Dendritic cell treated with granulocyte-macrophage colony-stimulating factor and Interleukin-4, amounts not matched to agents 40 ng/mL and 50 ng/mL, for 4 days (primary cell): ENCODE data around the gene POLR2J.
A peak's percentile ranks its signal among the peaks of the same experiment; 100 is the strongest.
"Not testable (repeated sequence)": the region's sequence is repeated elsewhere in the genome, so short reads cannot be mapped to it uniquely, and the experiment has no call there.

ENCODE experiments used
- H3K27ac Mint-ChIP-seq: one replicate; pipeline ENCODE4 v1.8.0; 2022; ENCODE audit warnings: mild to moderate bottlenecking, mixed read lengths
- H3K27me3 Mint-ChIP-seq: one replicate; pipeline ENCODE4 v1.8.0; 2022; ENCODE audit warnings: mild to moderate bottlenecking, mixed read lengths
- H3K36me3 Mint-ChIP-seq: one replicate; pipeline ENCODE4 v1.8.0; 2022; ENCODE audit warnings: low read depth, mixed read lengths
- H3K4me1 Mint-ChIP-seq: one replicate; pipeline ENCODE4 v1.8.0; 2022; ENCODE audit warnings: low read depth, mixed read lengths
- H3K4me3 Mint-ChIP-seq: one replicate; pipeline ENCODE4 v1.8.0; 2022; ENCODE audit warnings: mild to moderate bottlenecking, moderate library complexity, mixed read lengths
- H3K9me3 Mint-ChIP-seq: one replicate; pipeline ENCODE4 v1.8.0; 2022; ENCODE audit warnings: mixed read lengths
- intact Hi-C: fragments of 100-400 bp; cut with micrococcal nuclease; formaldehyde crosslinking; loops from one replicate; pipeline ENCODE4 v1.15.0; 2022

POLR2J gene

GRCh38 chr7:102479209-102479584 is 475 bp upstream of the POLR2J start:
- not testable (repeated sequence) for H3K4me3 Mint-ChIP-seq

GRCh38 chr7:102474736-102475435 is 3.8 kb downstream of the POLR2J start:
- H3K27me3 Mint-ChIP-seq, H3K27ac Mint-ChIP-seq, H3K4me3 Mint-ChIP-seq, H3K4me1 Mint-ChIP-seq, H3K9me3 Mint-ChIP-seq, intact Hi-C loops: not testable (repeated sequence)
- H3K36me3 Mint-ChIP-seq = peaks cover 33% of the 10 kb centered on the region

More at GRCh38 chr7:102479209-102479584, 475 bp upstream of the POLR2J start:
- H3K36me3 Mint-ChIP-seq, intact Hi-C loops, H3K27ac Mint-ChIP-seq, H3K9me3 Mint-ChIP-seq, H3K4me1 Mint-ChIP-seq, H3K27me3 Mint-ChIP-seq: not testable (repeated sequence)

GRCh38 chr7:102474116-102474515 is 4.6 kb downstream of the POLR2J start:
- intact Hi-C loops, H3K4me1 Mint-ChIP-seq, H3K4me3 Mint-ChIP-seq, H3K9me3 Mint-ChIP-seq, H3K27me3 Mint-ChIP-seq, H3K27ac Mint-ChIP-seq: not testable (repeated sequence)
- peaks cover 35% of the 10 kb centered on the region for H3K36me3 Mint-ChIP-seq

GRCh38 chr7:102473271-102473991 is 5.3 kb downstream of the POLR2J start:
- H3K4me3 Mint-ChIP-seq = no peak overlapping the region
- peaks cover 5% of the 10 kb centered on the region for H3K4me1 Mint-ChIP-seq
- peaks cover 42% of the 10 kb centered on the region for H3K36me3 Mint-ChIP-seq
- no peaks in the 10 kb centered on the region for H3K9me3 Mint-ChIP-seq
- intact Hi-C loops = no loop called here
- H3K27ac Mint-ChIP-seq = no peak overlapping the region
- H3K27me3 Mint-ChIP-seq = no peaks in the 10 kb centered on the region

- Mint-ChIP-seq H3K9me3 (no peaks in the 10 kb centered on the region), H3K27ac (no peak overlapping the region), H3K36me3 (peaks cover 53% of the 10 kb centered on the region), H3K27me3 (no peaks in the 10 kb centered on the region), H3K4me3 (no peak overlapping the region), H3K4me1 (peaks cover 5% of the 10 kb centered on the region)
- intact Hi-C loops = no loop called here
These were observed 6.3 kb downstream of the POLR2J start for GRCh38 chr7:102472126-102473041.

- H3K27ac Mint-ChIP-seq = peak overlapping the region; percentile 38
- no peaks in the 10 kb centered on the region for H3K27me3 Mint-ChIP-seq
- no peak overlapping the region for H3K4me3 Mint-ChIP-seq
- intact Hi-C loops = no loop called here
- H3K36me3 Mint-ChIP-seq = peaks cover 59% of the 10 kb centered on the region
- H3K9me3 Mint-ChIP-seq = no peaks in the 10 kb centered on the region
- peaks cover 5% of the 10 kb centered on the region for H3K4me1 Mint-ChIP-seq
These were observed 7.0 kb downstream of the POLR2J start for GRCh38 chr7:102471791-102472125.

- Mint-ChIP-seq H3K27ac (no peak overlapping the region), H3K4me3 (no peak overlapping the region), H3K36me3 (peaks cover 64% of the 10 kb centered on the region), H3K9me3 (no peaks in the 10 kb centered on the region), H3K27me3 (peaks cover 6% of the 10 kb centered on the region), H3K4me1 (peaks cover 16% of the 10 kb centered on the region)
- intact Hi-C loops = no loop called here
These were observed 8.5 kb downstream of the POLR2J start for GRCh38 chr7:102469972-102470825.

GRCh38 chr7:102469351-102469971 is 9.3 kb downstream of the POLR2J start:
- Mint-ChIP-seq H3K27me3 (peaks cover 6% of the 10 kb centered on the region), H3K36me3 (peaks cover 71% of the 10 kb centered on the region), H3K9me3 (no peaks in the 10 kb centered on the region), H3K27ac (no peak overlapping the region), H3K4me3 (no peak overlapping the region), H3K4me1 (peaks cover 18% of the 10 kb centered on the region)
- intact Hi-C loops = no loop called here

- Mint-ChIP-seq H3K27ac (no peak overlapping the region), H3K9me3 (no peaks in the 10 kb centered on the region), H3K36me3 (peaks cover 72% of the 10 kb centered on the region), H3K27me3 (peaks cover 6% of the 10 kb centered on the region), H3K4me1 (peaks cover 25% of the 10 kb centered on the region), H3K4me3 (no peak overlapping the region)
- intact Hi-C loops = no loop called here
These were observed 10.0 kb downstream of the POLR2J start for GRCh38 chr7:102468478-102469350.

- H3K36me3 Mint-ChIP-seq = peaks cover 63% of the 10 kb centered on the region
- peaks cover 28% of the 10 kb centered on the region for H3K4me1 Mint-ChIP-seq
- no peak overlapping the region for H3K27ac Mint-ChIP-seq
- peaks cover 6% of the 10 kb centered on the region for H3K27me3 Mint-ChIP-seq
- intact Hi-C loops = no loop called here
- H3K4me3 Mint-ChIP-seq = no peak overlapping the region
- no peaks in the 10 kb centered on the region for H3K9me3 Mint-ChIP-seq
These were observed 10.9 kb downstream of the POLR2J start for GRCh38 chr7:102467581-102468477.

GRCh38 chr7:102466097-102466496 is 12.6 kb downstream of the POLR2J start:
- peaks cover 38% of the 10 kb centered on the region for H3K4me1 Mint-ChIP-seq
- no peak overlapping the region for H3K4me3 Mint-ChIP-seq
- intact Hi-C loops = no loop called here
- peaks cover 6% of the 10 kb centered on the region for H3K27me3 Mint-ChIP-seq
- peaks cover 57% of the 10 kb centered on the region for H3K36me3 Mint-ChIP-seq
- no peaks in the 10 kb centered on the region for H3K9me3 Mint-ChIP-seq
- H3K27ac Mint-ChIP-seq = peak overlapping the region; percentile 91
